ENCODE measurements around the gene CSF2RB.

DNA sequence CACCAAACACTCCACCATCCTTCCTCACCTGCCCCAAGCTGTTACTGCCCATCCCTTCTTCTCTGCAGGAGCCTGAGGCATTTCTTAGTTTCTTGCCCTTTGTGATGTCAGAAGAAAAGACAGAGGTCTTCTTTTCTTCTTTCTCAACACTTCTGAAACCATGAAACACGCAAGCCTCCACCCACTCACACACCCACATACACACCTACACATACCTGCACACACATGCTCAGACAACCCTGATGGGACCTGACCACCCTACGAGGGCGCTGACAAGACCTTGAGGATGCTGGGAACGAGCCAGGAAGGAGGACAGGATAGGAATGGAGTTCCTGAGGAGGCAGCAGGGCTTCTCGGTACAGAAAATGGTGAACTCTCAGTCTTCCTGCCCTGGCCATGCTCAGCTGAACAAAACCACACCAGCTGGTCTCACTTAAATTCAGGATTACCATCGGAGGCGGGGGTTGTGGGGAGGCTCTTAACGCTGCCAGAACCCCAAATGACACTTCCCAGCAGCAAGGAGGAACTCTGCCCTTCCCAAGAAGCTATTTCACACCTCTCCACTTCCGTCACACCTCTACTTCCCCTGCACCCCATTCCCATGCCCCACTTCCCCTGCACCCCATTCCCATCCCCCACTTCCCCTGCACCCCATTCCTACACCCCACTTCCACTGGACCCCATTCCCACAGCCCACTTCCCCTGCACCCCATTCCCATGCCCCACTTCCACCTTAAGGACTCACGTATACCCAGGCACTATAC, 41.0 kb downstream of the CSF2RB start:
- TF ChIP-seq, protein P1, sequence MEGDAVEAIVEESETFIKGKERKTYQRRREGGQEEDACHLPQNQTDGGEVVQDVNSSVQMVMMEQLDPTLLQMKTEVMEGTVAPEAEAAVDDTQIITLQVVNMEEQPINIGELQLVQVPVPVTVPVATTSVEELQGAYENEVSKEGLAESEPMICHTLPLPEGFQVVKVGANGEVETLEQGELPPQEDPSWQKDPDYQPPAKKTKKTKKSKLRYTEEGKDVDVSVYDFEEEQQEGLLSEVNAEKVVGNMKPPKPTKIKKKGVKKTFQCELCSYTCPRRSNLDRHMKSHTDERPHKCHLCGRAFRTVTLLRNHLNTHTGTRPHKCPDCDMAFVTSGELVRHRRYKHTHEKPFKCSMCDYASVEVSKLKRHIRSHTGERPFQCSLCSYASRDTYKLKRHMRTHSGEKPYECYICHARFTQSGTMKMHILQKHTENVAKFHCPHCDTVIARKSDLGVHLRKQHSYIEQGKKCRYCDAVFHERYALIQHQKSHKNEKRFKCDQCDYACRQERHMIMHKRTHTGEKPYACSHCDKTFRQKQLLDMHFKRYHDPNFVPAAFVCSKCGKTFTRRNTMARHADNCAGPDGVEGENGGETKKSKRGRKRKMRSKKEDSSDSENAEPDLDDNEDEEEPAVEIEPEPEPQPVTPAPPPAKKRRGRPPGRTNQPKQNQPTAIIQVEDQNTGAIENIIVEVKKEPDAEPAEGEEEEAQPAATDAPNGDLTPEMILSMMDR (IDR thresholded peaks at IDR 0.05): no peak
- no peak for TF ChIP-seq EZH2 (IDR thresholded peaks at IDR 0.05)
